Body of pancreas (tissue), 4 donors: ENCODE measurements around the gene RLBP1.

ENCODE experiments used
- POLR2A ChIP-seq, 3 donors: fragments of 450-650 bp; IDR thresholded peaks; one replicate each; pipeline ENCODE4 v1.6.1; 2016; ENCODE audit warnings: antibody characterized with exemption in 3 of 3, mild to moderate bottlenecking in 2 of 3
- TF ChIP-seq, protein P1 (sequence below), 7 experiments: fragments of 450-650 bp in 4 of 7; fragments of 200-600 bp in 3 of 7; sonication (generic) in 3 of 7; IDR thresholded peaks; one replicate each; pipeline ENCODE4 v1.5.1; 2016 to 2019; ENCODE audit warnings: antibody characterized with exemption in 7 of 7

DNA sequence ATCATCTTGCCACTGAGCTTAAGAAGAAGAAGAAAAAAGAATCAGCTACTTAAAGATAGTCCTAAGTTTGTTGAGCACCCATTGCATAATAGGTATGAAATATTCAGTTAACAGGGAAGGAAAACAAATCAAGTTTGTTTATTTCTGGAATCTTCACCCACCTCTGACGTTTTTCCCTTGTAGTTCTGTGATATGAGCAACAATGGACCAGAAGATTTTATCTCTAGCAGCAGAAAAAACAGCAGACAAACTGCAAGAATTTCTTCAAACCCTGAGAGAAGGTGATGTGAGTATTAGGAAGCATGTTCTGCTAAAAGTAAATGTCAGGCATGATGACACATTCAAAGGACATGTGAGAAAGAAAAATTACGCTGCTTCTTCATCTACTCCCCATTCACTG lies 26.1 kb upstream of the RLBP1 start:
- TF ChIP-seq, protein P1, sequence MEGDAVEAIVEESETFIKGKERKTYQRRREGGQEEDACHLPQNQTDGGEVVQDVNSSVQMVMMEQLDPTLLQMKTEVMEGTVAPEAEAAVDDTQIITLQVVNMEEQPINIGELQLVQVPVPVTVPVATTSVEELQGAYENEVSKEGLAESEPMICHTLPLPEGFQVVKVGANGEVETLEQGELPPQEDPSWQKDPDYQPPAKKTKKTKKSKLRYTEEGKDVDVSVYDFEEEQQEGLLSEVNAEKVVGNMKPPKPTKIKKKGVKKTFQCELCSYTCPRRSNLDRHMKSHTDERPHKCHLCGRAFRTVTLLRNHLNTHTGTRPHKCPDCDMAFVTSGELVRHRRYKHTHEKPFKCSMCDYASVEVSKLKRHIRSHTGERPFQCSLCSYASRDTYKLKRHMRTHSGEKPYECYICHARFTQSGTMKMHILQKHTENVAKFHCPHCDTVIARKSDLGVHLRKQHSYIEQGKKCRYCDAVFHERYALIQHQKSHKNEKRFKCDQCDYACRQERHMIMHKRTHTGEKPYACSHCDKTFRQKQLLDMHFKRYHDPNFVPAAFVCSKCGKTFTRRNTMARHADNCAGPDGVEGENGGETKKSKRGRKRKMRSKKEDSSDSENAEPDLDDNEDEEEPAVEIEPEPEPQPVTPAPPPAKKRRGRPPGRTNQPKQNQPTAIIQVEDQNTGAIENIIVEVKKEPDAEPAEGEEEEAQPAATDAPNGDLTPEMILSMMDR (IDR thresholded peaks at IDR 0.05) = no peak
- TF ChIP-seq POLR2A (IDR thresholded peaks at IDR 0.05) = no peak
